GM08714 (cell line): ENCODE results near the gene SEMA5B.

Source experiments
- H3K4me3 ChIP-seq: fragments of 200-500 bp; sonication (Bioruptor generic); 2 replicates; pipeline ENCODE4 v1.5.1; 2014; ENCODE audit warnings: mild to moderate bottlenecking, low read length, inconsistent platforms
- ZNF274 ChIP-seq: IDR thresholded peaks from 2 replicates; pipeline ENCODE4 v1.6.1; 2012; ENCODE audit warnings: mild to moderate bottlenecking, low read depth, low read length

SEMA5B gene

GRCh38 chr3:122969585-122970469, 57.7 kb downstream of the SEMA5B start:
- TF ChIP-seq ZNF274, result no peak
- no peak overlapping the region for H3K4me3 ChIP-seq

- no peak overlapping the region for H3K4me3 ChIP-seq
- TF ChIP-seq ZNF274, result no peak
Measured at GRCh38 chr3:122967765-122968164, 59.8 kb downstream of the SEMA5B start.

- no peak for TF ChIP-seq ZNF274
- H3K4me3 ChIP-seq, result no peak overlapping the region
Measured at GRCh38 chr3:122967356-122967755, 60.2 kb downstream of the SEMA5B start.

GRCh38 chr3:122966045-122966444, 61.5 kb downstream of the SEMA5B start:
- TF ChIP-seq ZNF274, result no peak
- H3K4me3 ChIP-seq, result no peak overlapping the region

GRCh38 chr3:122964811-122965210, 62.8 kb downstream of the SEMA5B start:
- TF ChIP-seq ZNF274, result no peak
- H3K4me3 ChIP-seq, result no peak overlapping the region

GRCh38 chr3:122962149-122962548, 65.4 kb downstream of the SEMA5B start:
- TF ChIP-seq ZNF274, result no peak
- no peak overlapping the region for H3K4me3 ChIP-seq

GRCh38 chr3:122961146-122961545, 66.4 kb downstream of the SEMA5B start:
- no peak for TF ChIP-seq ZNF274
- no peak overlapping the region for H3K4me3 ChIP-seq

- TF ChIP-seq ZNF274, result no peak
Measured at GRCh38 chr3:122960652-122961051, 66.9 kb downstream of the SEMA5B start.

GRCh38 chr3:122959339-122959738, 68.2 kb downstream of the SEMA5B start:
- no peak for TF ChIP-seq ZNF274
- H3K4me3 ChIP-seq, result no peak overlapping the region

More at GRCh38 chr3:122960652-122961051, 66.9 kb downstream of the SEMA5B start:
- no peak overlapping the region for H3K4me3 ChIP-seq

GRCh38 chr3:122957707-122958689, 69.6 kb downstream of the SEMA5B start:
- H3K4me3 ChIP-seq, result no peak overlapping the region
- TF ChIP-seq ZNF274, result no peak

- TF ChIP-seq ZNF274, result no peak
- H3K4me3 ChIP-seq, result no peak overlapping the region
Measured at GRCh38 chr3:122956693-122957455, 70.7 kb downstream of the SEMA5B start.

GRCh38 chr3:122955916-122956692, 71.5 kb downstream of the SEMA5B start:
- no peak overlapping the region for H3K4me3 ChIP-seq
- TF ChIP-seq ZNF274, result no peak

GRCh38 chr3:122952520-122952919, 75.0 kb downstream of the SEMA5B start:
- no peak for TF ChIP-seq ZNF274
- H3K4me3 ChIP-seq, result no peak overlapping the region

GRCh38 chr3:122948408-122948807, 79.2 kb downstream of the SEMA5B start:
- no peak for TF ChIP-seq ZNF274

More at GRCh38 chr3:122948408-122948807, 79.2 kb downstream of the SEMA5B start:
- H3K4me3 ChIP-seq, result no peak overlapping the region
